ENCODE results near the gene SRSF6.
"Not testable (repeated sequence)": the region's sequence is repeated elsewhere in the genome, so short reads cannot be mapped to it uniquely, and the experiment has no call there.

The SRSF6 gene

GRCh38 chr20:43477193-43477592 lies 19.5 kb downstream of the SRSF6 start:
- no peak for DNase-seq (ENCODE audit: low spot score)

GRCh38 chr20:43477619-43478018 lies 19.9 kb downstream of the SRSF6 start:
- no peak for DNase-seq (ENCODE audit: low spot score)

GRCh38 chr20:43490038-43490437 lies 32.3 kb downstream of the SRSF6 start:
- no peak for DNase-seq (ENCODE audit: low spot score)

- DNase-seq (ENCODE audit: low spot score): no peak
These were observed 34.4 kb downstream of the SRSF6 start for GRCh38 chr20:43492101-43492500.

GRCh38 chr20:43495388-43495787 lies 37.7 kb downstream of the SRSF6 start:
- no peak for DNase-seq (ENCODE audit: low spot score)

GRCh38 chr20:43502021-43502420 lies 44.3 kb downstream of the SRSF6 start:
- DNase-seq (ENCODE audit: low spot score): not testable (repeated sequence)

GRCh38 chr20:43506238-43506637 lies 48.5 kb downstream of the SRSF6 start:
- no peak for DNase-seq (ENCODE audit: low spot score)

- no peak for DNase-seq (ENCODE audit: low spot score)
These were observed 49.7 kb downstream of the SRSF6 start, which contains the start of gene L3MBTL1 for GRCh38 chr20:43507150-43508080. Gene L3MBTL1 (plus strand): TSS chr20:43507697. CDS start chr20:43513504, 5,807 bp downstream.

- DNase-seq (ENCODE audit: low spot score): no peak
These were observed 50.4 kb downstream of the SRSF6 start for GRCh38 chr20:43508106-43508505.

GRCh38 chr20:43508604-43509040 lies 50.9 kb downstream of the SRSF6 start:
- DNase-seq (ENCODE audit: low spot score): no peak

GRCh38 chr20:43511879-43512278 lies 54.2 kb downstream of the SRSF6 start:
- no peak for DNase-seq (ENCODE audit: low spot score)

GRCh38 chr20:43513372-43513930 lies 55.8 kb downstream of the SRSF6 start:
- DNase-seq (ENCODE audit: low spot score): no peak
